Measurements from ENCODE around the gene SRRM3.
"Not testable (repeated sequence)": the region's sequence is repeated elsewhere in the genome, so short reads cannot be mapped to it uniquely, and the experiment has no call there.

The SRRM3 gene

DNA sequence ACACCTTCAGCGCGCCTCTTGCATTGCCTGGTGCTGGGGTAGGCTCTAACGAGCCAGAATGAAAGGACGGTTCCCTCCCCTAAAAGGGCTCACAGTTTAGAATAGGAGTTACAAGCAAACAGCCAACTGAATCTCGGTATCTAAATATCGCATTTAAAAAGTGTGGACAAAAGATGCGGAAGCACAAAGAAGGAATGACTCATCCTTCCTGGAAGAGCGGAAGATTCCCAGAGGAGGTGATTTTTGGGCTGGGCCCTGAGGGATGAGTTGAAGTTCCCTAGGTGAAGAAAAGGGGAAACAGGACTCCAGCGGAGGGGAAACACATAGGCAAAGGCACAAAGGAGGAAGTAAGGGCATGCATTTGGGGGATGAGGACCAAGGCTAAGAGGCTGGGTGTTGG lies 29.9 kb downstream of the SRRM3 start:
- DNase-seq: no peak

DNA sequence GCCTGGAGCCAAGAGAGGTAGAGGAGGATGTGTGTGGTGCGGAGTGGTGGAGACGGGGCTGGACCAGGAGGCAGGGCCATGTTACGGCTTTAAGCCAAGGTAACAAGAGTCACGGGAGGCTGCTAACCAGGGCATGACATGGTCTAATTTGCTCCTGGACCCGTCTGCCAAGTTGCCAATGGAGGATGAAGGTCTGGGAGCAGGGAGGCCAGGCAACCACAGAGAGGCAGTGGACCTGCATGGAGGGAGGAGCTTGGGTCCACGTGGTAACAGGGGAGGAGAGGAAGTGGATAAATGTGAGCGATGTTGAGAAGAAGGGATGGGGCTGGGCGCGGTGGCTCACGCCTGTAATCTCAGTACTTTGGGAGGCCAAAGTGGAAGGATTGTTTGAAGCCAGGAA lies 31.0 kb downstream of the SRRM3 start:
- no peak for DNase-seq

DNA sequence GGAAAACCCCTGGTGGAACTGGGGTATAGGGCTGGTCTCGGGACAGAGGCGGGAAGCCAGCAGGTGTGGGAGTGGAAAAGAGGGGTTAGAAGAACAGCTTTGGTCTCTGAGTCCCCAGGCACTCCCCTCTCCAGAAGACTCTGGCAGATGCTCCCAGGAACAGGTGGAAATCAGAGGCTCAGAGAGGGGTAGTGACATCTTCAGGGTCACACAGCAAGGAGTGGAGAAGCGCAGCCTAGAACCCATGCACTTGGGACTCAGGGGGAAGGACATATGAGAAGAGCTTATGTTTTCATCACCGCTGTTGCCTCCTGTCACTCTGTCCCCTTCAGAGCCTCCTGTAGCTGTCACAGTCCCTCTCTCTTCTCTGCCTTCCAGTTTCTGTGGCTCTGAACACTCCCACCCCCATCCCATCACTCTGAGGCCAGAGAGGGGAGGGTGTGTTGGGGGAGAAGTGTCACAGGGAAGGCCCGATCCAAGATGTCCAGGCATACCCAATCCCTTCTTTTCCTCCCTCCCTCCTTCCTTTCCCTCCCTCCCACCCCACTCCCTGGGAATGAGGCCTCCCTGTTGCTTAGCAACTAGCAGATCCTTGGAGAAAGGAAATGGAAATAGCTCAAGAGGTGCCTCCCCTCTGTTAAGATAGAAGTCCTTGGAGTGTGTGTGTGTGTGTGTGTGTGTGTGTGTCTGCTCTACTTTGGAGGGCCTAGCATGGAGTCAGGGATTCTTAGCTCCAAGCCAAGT lies 32.0 kb downstream of the SRRM3 start:
- no peak for DNase-seq

DNA sequence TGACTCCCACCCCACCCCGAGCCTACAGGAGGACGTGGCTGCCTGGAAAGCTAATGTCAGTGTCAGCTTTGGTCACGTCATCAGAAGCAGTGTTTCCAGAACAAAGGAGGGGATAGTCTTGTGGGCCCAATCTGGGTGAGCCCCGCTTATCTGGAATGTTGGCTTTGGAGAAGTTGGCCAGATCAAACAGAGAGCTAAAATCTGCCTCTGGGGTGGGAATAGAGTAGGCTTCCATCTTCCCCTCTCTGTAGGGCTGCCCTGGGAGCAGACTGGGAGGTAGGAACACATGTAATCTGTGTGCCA lies 32.5 kb downstream of the SRRM3 start:
- no peak for DNase-seq

DNA sequence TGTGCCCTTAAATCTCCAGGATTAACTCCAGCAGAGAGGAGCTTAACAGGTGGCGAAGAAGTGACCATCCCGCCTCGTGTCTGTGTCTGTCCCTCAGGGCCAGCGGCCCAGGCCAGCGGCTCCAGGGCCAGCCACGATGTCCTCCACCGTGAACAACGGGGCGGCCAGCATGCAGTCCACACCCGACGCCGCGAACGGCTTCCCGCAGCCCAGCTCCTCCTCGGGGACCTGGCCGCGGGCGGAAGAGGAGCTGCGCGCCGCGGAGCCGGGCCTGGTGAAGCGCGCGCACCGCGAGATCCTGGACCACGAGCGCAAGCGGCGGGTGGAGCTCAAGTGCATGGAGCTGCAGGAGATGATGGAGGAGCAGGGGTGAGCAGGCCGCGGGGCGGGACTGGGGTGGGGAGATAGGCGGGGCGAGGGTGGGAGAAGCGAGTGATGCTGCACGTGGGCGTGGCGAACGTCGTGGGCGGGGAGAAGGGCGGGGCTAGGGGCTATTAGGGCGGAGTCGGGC lies 33.3 kb downstream of the SRRM3 start:
- peak; percentile 74 for DNase-seq

DNA sequence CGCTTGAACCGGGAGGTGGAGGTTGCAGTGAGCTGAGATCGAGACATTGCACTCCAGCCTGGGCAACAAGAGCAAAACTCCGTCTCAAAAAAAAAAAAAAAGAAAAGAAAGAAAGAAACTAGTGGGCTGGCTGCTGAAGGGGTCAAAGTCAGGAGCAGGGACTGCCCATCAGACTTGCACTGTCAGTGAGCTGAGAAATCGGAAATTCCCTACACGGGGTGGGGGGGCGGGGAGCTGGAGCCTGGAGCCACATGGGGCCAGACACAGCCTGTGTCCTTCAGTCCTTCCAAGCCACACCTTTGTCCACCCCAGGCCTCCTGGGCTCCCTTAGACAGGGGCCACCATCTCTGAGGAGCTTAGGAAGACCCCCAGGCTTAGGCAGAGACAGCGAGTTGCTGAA lies 34.5 kb downstream of the SRRM3 start:
- DNase-seq: no peak

DNA sequence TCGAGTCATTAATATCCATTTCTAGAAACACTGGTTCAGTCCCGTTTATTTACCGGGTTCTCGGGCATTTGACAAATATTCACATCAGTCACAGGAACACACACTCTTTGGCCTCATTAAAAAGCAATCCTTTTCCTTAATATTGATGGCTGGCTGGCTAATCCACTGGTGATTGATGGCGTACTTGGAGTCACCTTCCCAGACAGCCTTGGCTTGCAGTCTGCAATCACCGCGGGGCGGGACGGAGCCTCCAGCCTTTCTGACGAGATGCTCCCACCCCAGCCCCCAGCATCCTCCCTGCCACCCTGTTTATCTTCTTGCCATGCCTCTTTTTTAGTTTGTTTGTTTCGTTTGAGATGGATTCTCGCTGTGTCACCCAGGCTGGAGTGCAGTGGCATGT lies 36.6 kb downstream of the SRRM3 start:
- no peak for DNase-seq

DNA sequence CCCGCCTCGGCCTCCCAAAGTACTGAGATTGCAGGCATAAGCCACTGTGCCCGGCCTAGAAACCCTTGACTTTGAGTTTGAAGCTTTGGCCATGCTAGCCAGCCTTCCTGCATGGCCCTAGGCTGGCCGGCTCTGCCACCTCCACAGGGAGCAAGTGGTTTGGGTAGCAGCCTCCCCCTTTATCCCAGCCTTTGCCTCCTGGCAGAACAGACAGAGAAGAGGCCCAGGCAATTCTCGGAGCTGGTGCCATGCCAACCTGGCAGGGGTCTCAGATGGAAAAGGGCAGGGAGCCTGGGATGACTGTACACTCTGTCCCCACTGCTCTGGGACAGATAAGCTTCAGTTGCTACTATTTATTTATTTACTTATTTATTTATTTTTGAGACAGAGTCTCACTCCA lies 39.4 kb downstream of the SRRM3 start:
- DNase-seq: no peak

DNA sequence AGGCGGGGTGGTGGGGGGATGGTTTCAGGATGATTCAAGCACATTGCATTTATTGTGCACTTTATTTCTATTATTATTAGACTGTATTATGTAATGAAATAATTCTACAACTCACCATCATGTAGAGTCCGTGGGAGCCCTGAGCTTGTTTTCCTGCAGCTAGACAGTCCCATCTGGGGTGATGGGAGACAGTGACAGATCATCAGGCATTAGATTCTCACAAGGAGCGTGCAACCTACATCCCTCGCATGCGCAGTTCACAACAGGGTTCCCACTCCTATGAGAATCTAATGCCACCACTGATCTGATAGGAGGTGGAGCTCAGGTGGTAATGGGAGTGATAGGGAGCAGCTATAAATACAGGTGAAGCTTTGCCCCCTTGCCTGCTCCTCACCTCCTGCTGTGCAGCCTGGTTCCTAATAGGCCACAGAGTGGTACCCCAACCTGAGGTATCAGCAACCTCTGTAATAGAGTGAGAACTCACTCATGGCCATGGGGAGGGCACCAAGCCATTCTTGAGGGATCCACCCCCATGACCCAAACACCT lies 40.9 kb downstream of the SRRM3 start:
- DNase-seq: not testable (repeated sequence)

DNA sequence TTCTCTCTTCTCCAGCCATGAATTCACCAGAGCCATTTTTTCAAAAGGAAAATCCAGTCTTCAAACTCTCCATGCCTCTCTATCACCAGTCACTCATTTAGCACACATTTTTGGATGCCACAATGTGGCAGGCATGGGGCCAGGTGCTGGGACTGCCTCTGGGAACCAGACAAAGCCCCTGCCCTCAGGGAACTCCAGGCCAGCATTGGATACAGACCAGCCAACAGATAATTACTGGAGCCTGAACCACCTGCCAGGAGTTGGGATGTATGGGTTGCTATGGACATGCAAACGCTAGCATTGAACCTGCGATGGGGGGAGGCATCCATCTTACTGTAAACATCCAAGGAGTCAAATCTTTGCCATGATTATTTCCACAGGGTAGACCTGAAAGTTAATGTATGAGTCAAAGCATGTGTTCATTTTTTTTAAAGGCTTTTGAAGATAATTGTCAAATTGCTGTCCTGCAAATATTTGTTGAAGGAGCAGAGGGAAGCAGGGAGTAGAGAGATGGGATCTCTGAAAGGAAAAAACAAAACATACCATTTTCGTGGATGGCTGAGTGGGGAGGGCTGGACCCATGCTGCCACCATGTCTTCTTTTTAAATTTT lies 43.2 kb downstream of the SRRM3 start:
- no peak for DNase-seq

DNA sequence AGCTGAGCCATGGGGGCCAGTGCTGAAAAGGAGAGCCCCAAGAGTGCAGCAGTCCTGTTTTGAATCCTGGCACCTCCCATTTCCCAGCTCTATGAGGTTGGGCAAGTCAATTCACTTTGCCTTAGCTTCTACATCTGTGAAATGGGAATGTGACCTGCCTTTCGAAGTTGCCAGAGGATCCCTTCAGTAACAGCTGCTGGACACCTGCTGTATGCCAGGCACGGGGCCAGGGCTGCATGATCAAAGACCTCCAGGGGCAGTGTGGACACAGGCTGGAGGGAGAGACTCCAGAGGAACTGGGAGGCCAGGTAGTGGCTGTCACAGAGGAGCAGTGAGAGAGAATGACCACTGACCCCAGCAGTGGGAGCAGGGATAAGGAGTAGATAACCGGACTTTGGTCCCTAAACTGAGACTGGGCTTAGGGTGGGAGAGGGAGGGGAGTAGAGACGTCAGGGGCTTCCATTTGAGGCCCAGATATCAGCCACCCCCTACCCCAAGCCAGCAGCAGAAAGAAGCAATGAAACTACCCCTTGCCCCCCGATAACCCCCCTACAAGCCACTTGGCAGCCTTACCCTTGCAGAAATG lies 45.2 kb downstream of the SRRM3 start:
- no peak for DNase-seq

DNA sequence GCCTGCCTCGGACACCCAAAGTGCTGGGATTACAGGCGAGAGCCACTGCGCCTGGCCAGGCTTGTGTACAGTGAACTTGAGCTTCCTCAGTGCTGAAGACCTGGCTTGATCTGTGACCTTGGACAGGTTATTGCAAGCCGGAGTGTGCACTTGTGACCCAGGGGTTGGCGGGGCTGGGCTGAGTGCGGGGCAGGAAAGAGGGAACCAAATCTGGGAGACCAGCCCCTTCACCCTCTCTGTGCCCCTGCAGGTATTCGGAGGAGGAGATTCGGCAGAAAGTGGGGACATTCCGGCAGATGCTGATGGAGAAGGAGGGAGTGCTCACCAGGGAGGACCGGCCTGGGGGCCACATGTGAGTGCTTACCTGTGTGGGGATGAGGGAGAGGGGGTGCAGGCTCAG lies 46.2 kb downstream of the SRRM3 start:
- no peak for DNase-seq

DNA sequence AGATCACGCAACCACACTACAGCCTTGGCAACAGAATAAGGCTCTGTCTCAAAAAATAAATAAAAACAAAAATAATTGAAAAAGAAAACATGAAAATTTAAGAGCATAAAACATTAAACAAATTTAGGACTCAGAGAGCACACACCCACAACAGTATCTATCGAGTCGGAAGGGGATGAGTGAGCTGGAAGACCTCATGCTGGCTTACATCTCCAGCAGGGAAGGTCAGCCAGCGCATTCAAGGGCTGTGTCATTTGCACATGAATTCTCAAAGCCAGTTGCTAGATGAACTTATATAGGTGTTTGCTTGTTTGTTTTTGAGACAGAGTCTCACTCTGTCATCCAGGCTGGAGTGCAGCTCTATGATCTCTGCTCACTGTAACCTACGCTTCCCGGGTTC lies 50.3 kb downstream of the SRRM3 start:
- DNase-seq: no peak

DNA sequence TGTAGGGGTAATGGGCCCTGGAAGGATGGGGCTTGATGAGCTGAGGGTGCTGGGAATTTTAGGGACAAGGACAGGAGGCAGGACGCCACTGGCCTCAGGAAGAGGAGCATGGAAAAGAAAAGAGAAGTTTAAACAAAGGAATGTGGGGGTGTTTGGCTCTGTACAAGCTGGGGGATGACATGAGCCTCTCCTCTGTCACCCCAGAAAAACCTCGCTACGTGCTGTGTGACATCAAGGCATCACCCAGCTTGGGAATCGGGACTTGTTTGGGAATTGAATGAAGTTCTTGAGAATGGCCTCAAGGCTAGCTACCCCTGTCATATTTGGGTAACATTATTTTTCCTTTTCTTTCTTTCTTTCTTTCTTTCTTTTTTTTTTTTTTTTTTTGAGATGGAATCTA lies 53.1 kb downstream of the SRRM3 start:
- DNase-seq: no peak

DNA sequence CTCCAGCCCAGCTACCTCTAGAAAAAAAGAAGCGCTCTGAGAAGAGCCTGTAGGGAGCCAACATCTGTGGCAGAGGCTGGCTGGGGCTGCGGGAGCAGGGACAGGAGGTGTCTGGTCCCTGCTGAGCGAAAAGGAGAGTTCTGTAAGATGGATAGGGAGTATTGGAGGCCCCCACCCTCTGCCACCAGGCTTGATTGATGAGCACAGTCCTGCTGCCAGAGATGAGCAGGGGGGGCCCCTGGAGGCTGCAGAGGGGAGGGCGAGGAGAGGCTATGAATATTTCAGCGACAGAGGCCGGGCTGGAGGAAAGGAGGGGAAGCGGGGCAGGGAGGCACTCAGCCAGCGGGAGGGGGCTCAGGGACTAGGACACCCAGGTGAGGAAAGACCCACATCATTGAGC lies 56.3 kb downstream of the SRRM3 start:
- DNase-seq: no peak

DNA sequence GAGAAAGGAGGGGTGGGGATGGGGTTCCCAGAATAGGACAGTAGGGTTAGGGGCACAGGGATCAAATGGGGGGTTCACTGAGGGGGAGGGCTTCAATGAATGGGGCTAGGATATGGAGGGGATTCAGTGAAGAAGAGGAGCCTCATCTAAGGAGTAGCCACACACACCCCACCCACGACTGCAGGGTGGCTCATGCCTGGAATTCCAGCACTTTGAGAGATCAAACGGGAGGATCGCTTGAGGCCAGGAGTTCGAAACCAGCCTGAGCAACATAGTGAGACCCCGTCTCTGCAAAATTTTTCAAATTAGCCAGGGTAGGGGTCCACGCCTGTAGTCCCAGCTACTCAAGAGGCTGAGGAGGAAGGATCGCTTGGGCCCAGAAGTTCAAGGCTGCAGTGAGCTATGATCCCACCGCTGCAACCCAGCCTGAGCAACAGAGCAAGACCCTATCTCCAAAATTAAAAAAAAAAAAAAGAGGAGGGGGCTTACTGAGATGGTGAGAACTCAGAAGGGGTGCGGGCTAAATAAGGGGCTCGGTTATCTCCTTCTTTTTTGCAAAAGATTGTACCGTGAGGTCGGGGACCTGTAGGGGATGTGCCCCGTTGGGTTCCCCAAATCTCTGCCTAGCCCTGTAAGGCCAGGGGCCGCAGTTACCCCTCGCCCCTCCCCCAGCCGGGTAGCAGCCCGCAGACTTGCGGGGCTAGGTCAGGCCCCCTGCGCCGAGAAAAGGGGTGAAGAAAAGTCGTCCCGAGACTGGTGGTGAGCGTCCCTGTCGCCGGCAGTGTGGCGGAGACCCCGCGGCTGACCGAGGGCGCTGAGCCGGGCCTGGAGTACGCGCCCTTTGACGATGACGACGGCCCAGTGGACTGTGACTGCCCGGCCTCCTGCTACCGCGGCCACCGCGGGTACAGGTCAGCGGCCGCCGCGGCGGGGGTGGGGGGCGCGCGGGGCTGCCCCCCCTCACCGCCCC lies 57.7 kb downstream of the SRRM3 start:
- DNase-seq: no peak

DNA sequence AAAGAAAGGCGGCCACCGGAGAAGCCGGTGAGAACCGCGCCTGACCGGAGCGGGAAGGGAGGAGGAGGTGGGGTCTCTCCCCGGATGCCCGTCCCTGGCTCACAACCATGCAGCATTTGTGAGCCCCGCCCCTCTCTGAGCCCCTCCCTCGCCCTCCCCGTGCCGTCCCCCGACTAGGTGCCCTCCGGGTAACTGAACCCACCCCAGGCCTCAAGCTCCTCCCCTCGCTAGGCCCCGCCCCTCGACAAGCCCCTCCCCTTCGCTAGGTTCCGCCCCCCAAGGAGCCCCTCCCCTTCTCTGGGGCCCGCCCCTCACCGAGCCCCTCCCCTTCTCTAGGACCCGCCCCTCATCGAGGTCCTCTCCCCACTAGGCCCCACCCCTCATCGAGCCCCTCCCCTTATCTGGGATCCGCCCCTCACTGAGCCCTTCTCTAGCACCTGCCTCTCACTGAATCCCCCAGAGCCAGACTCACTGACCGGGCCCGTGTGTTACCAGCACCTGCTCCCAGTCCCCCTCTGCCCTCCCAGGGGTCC lies 58.5 kb downstream of the SRRM3 start:
- peak; percentile 42 to 46 for DNase-seq

DNA sequence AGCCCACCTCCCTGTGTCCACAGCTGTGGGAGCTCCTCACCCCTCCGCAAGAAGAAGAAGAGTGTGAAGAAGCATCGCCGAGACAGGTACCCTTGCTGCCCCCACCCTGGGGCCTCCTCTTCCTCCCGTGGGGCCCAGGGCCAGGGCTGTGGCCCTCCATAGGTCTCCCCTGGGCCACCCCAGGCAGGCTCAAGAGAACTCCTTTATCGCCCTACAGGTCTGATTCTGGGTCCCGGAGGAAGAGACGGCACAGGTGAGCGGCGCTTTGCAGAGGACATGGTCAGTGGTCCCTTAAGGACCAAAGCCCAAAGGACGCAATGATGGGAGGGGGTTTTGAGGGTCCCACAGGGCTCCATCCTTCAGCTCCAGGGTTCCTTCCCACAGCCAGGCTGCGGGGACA lies 59.6 kb downstream of the SRRM3 start:
- DNase-seq: no peak

DNA sequence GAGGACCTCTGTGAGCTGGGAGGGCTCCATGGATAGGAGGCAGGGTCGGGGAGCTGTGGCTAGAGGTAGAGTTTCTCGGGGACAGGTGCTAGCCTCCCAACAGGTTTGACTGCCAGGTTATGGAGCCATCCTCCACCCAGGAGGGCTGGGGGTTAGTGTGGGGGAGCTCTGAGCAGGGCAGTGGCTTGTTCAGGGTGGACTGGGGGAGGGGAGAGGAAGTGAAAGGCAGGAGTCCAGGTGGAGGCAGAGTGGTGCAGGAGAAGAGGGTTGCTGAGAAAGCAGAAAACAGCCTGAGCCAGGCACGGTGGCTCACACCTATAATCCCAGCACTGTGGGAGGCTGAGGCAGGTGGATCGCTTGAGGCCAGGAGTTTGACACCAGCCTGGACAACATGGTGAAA lies 60.2 kb downstream of the SRRM3 start:
- DNase-seq: no peak

DNA sequence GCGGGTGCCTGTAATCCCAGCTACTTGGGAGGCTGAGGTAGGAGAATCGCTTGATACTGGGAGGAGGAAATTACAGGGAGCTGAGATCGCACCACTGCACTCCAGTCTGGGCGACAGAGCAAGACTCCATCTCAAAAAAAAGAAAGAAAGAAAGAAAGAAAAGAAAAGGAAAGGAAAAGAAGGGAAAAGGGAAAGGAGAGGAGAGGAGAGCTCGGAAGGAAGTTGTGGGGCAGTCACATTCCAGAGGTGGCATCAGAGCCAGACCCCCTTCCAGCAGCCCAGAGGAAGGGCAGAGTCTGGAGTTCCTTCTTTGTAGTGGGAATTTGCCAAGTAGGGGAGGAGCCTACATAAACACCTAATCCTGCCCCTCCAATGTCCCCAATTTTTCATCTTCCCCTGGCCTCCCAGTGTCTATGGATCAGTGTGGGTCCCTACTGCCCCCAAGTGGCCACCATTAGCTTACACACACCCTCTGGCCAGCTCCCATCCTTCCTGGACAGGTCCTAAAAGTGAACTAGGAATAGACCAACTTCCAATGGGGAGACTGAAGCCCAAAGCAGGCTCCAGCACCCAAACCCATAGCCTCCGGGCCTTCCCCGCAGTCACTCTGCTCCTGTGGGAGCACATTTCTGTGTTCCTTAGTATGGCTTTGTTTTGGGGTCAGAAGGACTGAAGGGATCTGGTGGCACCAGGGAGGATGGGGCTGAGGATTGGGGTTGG lies 61.1 kb downstream of the SRRM3 start:
- peak; percentile 23 to 35 for DNase-seq

DNA sequence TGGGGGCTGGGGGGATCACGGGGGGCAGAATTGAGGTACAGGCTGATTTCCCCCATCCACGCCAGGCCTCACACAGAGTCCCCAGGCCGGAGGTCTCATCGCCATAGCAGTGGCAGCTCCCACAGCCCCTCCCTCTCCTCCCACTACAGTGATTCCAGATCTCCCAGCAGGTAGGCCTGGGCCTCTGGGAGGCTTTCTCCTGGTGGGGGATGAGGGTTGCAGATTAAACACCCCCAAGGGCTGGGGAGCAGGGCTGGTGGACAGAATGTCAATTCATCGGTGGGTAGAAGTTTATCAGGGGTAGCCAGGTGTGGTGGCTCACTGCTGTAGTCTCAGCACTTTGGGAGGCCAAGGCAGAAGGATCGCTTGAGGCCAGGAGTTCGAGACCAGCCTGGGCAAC lies 63.6 kb downstream of the SRRM3 start:
- no peak for DNase-seq
